IMR-90 (cell line): ENCODE results near the gene SERP2. TPM values are rescaled to one million over a fixed set of nuclear protein-coding genes. Genes with fewer than 3 reads are reported as not detected.

Source experiments
- ATAC-seq: fragments of 200-7000 bp; cut with Tn5 transposase; 2 replicates; pipeline ENCODE4 v1.9.1; 2020; ENCODE audit warnings: low read depth, mild to moderate bottlenecking, moderate library complexity
- BruUV-seq: library from RNA; stranded (reverse); fragments of 400-500 nt; replicated peaks from 2 replicates; lab custom pipeline; 2021; lab: Mats Ljungman, UMichigan
- CTCF ChIA-PET: fragments of 300-600 bp; formaldehyde crosslinking; extraction: SDS; loops from one replicate; lab custom pipeline; 2021; ENCODE audit warnings: antibody characterized with exemption; lab: Yijun Ruan, JAX
- POLR2A ChIA-PET: fragments of 300-600 bp; sonication (Branson Sonifier 250); formaldehyde crosslinking; loops from one replicate; lab custom pipeline; 2022; ENCODE audit warnings: antibody characterized with exemption; ENCODE audit not compliant: unreplicated experiment; lab: Charles Lee
- DNase-seq: peaks from one replicate; pipeline ENCODE4 v3.0.0; 2013
- H2AFZ ChIP-seq: replicated peaks from 2 replicates; pipeline ENCODE3; 2013; ENCODE audit warnings: low read length, mild to moderate bottlenecking; ENCODE audit not compliant: poor library complexity
- H2AK5ac ChIP-seq: 2 replicates; pipeline ENCODE4 v1.6.1; 2013; ENCODE audit warnings: low read depth, low read length, inconsistent platforms
- H2AK9ac ChIP-seq: replicated peaks from 2 replicates; pipeline ENCODE3; 2013; ENCODE audit warnings: mild to moderate bottlenecking, low read depth, low read length, moderate library complexity; ENCODE audit not compliant: poor library complexity
- H2BK120ac ChIP-seq: 2 replicates; pipeline ENCODE4 v1.6.1; 2013; ENCODE audit warnings: low read depth, low read length, inconsistent platforms
- H2BK15ac ChIP-seq: 3 replicates; pipeline ENCODE4 v1.6.1; 2013; ENCODE audit warnings: low read depth, low read length, inconsistent platforms
- H2BK20ac ChIP-seq: 2 replicates; pipeline ENCODE4 v1.6.1; 2013; ENCODE audit warnings: low read depth, mild to moderate bottlenecking, inconsistent platforms, low read length, moderate library complexity
- H2BK5ac ChIP-seq: 2 replicates; pipeline ENCODE4 v1.6.1; 2013; ENCODE audit warnings: mild to moderate bottlenecking, low read depth, low read length, inconsistent platforms; ENCODE audit not compliant: poor library complexity, severe bottlenecking
- H3K14ac ChIP-seq: replicated peaks from 2 replicates; pipeline ENCODE4 v1.6.1; 2013; ENCODE audit warnings: low read depth, low read length, inconsistent platforms
- H3K18ac ChIP-seq: 2 replicates; pipeline ENCODE4 v1.6.1; 2013; ENCODE audit warnings: low read depth, low read length, control low read depth
- H3K23ac ChIP-seq: 2 replicates; pipeline ENCODE4 v1.6.1; 2013; ENCODE audit warnings: low read depth, low read length, inconsistent platforms
- H3K27ac ChIP-seq: 2 replicates; pipeline ENCODE4 v1.5.1; 2013; ENCODE audit warnings: mild to moderate bottlenecking, control low read depth, low read length; ENCODE audit not compliant: insufficient read depth
- H3K27me3 ChIP-seq: 2 replicates; pipeline ENCODE4 v1.6.1; 2013; ENCODE audit warnings: low read length; ENCODE audit not compliant: control insufficient read depth, insufficient read depth
- H3K36me3 ChIP-seq: 2 replicates; pipeline ENCODE4 v1.6.1; 2013; ENCODE audit warnings: low read length, mixed read lengths; ENCODE audit not compliant: control insufficient read depth, insufficient read depth
- H3K4ac ChIP-seq: 2 replicates; pipeline ENCODE4 v1.6.1; 2013; ENCODE audit warnings: low read depth, low read length, inconsistent platforms
- H3K4me1 ChIP-seq: 2 replicates; pipeline ENCODE4 v1.6.1; 2013; ENCODE audit warnings: low read length, mixed read lengths; ENCODE audit not compliant: control insufficient read depth, insufficient read depth
- H3K4me2 ChIP-seq: 2 replicates; pipeline ENCODE4 v1.6.1; 2013; ENCODE audit warnings: low read depth, mild to moderate bottlenecking, control low read depth, low read length, moderate library complexity
- H3K4me3 ChIP-seq: 2 replicates; pipeline ENCODE4 v1.5.1; 2013; ENCODE audit warnings: low read depth, mild to moderate bottlenecking, control low read depth, low read length, moderate library complexity; ENCODE audit not compliant: insufficient read depth
- H3K56ac ChIP-seq: 2 replicates; pipeline ENCODE4 v1.6.1; 2013; ENCODE audit warnings: low read length, inconsistent platforms; ENCODE audit not compliant: insufficient read depth; ENCODE audit errors: extremely low read depth
- H3K79me1 ChIP-seq, 2 experiments: 2 replicates each; pipeline ENCODE4 v1.6.1; 2013; ENCODE audit warnings: low read length in 2 of 2, inconsistent platforms in 1 of 2, low read depth in 1 of 2
- H3K9ac ChIP-seq: 2 replicates; pipeline ENCODE4 v1.6.1; 2013; ENCODE audit warnings: low read depth, low read length, control low read depth
- H3K9me1 ChIP-seq: 2 replicates; pipeline ENCODE4 v1.6.1; 2013; ENCODE audit warnings: low read length, inconsistent platforms; ENCODE audit not compliant: insufficient read depth
- H3K9me3 ChIP-seq: 2 replicates; pipeline ENCODE4 v1.6.1; 2013; ENCODE audit warnings: low read length; ENCODE audit not compliant: control insufficient read depth, insufficient read depth
- H4K20me1 ChIP-seq: 2 replicates; pipeline ENCODE4 v1.6.1; 2013; ENCODE audit warnings: low read length, inconsistent platforms; ENCODE audit not compliant: insufficient read depth
- H4K5ac ChIP-seq: 2 replicates; pipeline ENCODE4 v1.6.1; 2013; ENCODE audit warnings: mild to moderate bottlenecking, low read depth, low read length, control low read depth
- H4K8ac ChIP-seq, 2 experiments: 2 replicates each; pipeline ENCODE4 v1.6.1; 2013; ENCODE audit warnings: low read depth in 2 of 2, low read length in 2 of 2, control low read depth in 1 of 2, inconsistent platforms in 1 of 2
- H4K91ac ChIP-seq: 2 replicates; pipeline ENCODE4 v1.6.1; 2013; ENCODE audit warnings: low read depth, low read length, inconsistent platforms; ENCODE audit not compliant: insufficient read depth
- BHLHE40 ChIP-seq: fragments of 150-350 bp; IDR thresholded peaks from 2 replicates; pipeline ENCODE4 v1.6.1; 2016; ENCODE audit warnings: mild to moderate bottlenecking, low read depth, low read length
- FOS ChIP-seq: fragments of 150-350 bp; IDR thresholded peaks from 2 replicates; pipeline ENCODE4 v1.6.1; 2016; ENCODE audit warnings: low read depth, low read length
- MAFK ChIP-seq: IDR thresholded peaks from 2 replicates; pipeline ENCODE4 v1.6.1; 2012; ENCODE audit warnings: low read depth, low read length, improper control_type of control experiment
- NFE2L2 ChIP-seq: fragments of 150-350 bp; IDR thresholded peaks from 2 replicates; pipeline ENCODE4 v1.6.1; 2016; ENCODE audit warnings: low read depth, mild to moderate bottlenecking, low read length
- POLR2A ChIP-seq: IDR thresholded peaks from 2 replicates; pipeline ENCODE4 v1.6.1; 2012; ENCODE audit warnings: mild to moderate bottlenecking, low read depth, low read length
- RCOR1 ChIP-seq: IDR thresholded peaks from 2 replicates; pipeline ENCODE4 v1.6.1; 2012; ENCODE audit warnings: mild to moderate bottlenecking, low read length, improper control_type of control experiment; ENCODE audit not compliant: insufficient replicate concordance
- RFX5 ChIP-seq: IDR thresholded peaks from 2 replicates; pipeline ENCODE4 v1.8.0; 2012; ENCODE audit warnings: low read depth, mild to moderate bottlenecking, low read length, moderate library complexity
- SMC3 ChIP-seq: fragments of 150-350 bp; IDR thresholded peaks from 2 replicates; pipeline ENCODE4 v1.6.1; 2016; ENCODE audit warnings: low read depth, mild to moderate bottlenecking, antibody characterized with exemption, low read length, moderate library complexity
- WGBS, 2 experiments: methylation state at CpG; one replicate each; pipeline versions ENCODE4 v1.1.5 to v1.1.7; 2013; ENCODE audit warnings: missing lambda C conversion rate in 2 of 2; ENCODE audit not compliant: insufficient read length in 1 of 2; ENCODE audit errors: extremely low coverage in 2 of 2; 5-methylcytosine and 5-hydroxymethylcytosine counted together
- dilution Hi-C: fragments of 300-500 bp; cut with HindIII; formaldehyde crosslinking; loops from one replicate; pipeline ENCODE4 v1.14.3; 2018; ENCODE audit warnings: low sequenced_read_pairs; ENCODE audit not compliant: unreplicated experiment
- in situ Hi-C: fragments of 300-500 bp; cut with MboI; formaldehyde crosslinking; loops from 3 replicates; pipeline ENCODE4 v1.14.3; 2019; ENCODE audit warnings: low sequenced_read_pairs, inconsistent platforms, mixed read lengths
- intact Hi-C: fragments of 100-400 bp; cut with micrococcal nuclease; formaldehyde crosslinking; loops from 2 replicates; pipeline ENCODE4 v1.10.0; 2022
- polyA plus RNA-seq, 3 experiments: library from polyadenylated mRNA; depleted of rRNA; stranded (reverse); fragments of >200 nt; gene quantifications; 2 replicates each; pipeline ENCODE4 v1.2.3, GENCODE V29; 2012; ENCODE audit warnings: low replicate concordance in 1 of 3
- total RNA-seq: library from RNA; depleted of rRNA; stranded (reverse); fragments of >200 nt; gene quantifications from 2 replicates; pipeline ENCODE4 v1.2.3, GENCODE V29; 2012
- TF ChIP-seq, protein P1 (sequence below): fragments of 150-350 bp; IDR thresholded peaks from 2 replicates; pipeline ENCODE4 v1.6.1; 2017; ENCODE audit warnings: mild to moderate bottlenecking, antibody characterized with exemption, low read length, low read depth

Gene SERP2
- total and polyA plus RNA-seq, 2 of the 4 experiments (the other 2 are of a cell fraction) = 0.54 to 1.4 TPM

DNA sequence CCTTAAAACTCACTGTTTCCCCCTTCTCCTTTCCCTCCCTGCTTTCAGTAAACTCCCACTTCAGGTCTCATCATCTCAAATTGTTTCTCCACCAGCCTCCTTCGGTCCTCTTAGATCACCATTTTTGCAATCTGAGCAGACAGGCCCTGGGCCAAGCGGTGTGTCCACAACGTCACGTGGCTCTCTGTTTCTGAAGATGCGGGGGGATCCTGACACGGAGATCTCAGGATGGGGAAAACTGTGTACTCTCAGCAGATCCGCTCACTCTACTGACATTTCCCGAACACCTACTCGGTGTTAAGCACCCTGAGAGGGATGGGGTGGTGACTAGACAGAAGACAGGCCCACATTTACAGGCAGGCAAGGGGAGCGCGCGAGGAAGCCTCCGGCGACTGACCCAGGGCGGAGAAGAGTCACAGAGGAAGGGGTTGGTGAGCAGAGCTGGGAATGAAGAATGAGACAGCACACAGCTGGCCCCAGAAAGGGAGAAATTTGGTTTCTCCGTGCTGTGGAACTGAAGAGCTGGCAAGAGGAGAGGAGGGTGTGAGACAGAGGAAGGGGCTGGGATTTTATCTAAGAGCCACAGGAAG is 38.8 kb downstream of the SERP2 start:
- H3K27ac ChIP-seq = no peak overlapping the region
- no peak overlapping the region for H3K4me2 ChIP-seq
- H3K23ac ChIP-seq = no peak overlapping the region
- H2AK9ac ChIP-seq = peak overlapping the region; percentile 19
- H2AK5ac ChIP-seq = no peak overlapping the region; the same call in 1 of the 2 replicates
- dilution Hi-C loops (no loop called here), in situ Hi-C loops (no loop called here), intact Hi-C loops (no loop called here)
- 83% methylated on average over 4 of the region's 16 CpGs; no CpG with 5 or more reads in 1 of the 2 experiments for WGBS, 2 experiments
- no peak overlapping the region for H3K14ac ChIP-seq
- H3K4me1 ChIP-seq = peaks cover 7% of the 10 kb centered on the region
- no peak overlapping the region for H2BK15ac ChIP-seq
- no peak overlapping the region for H4K5ac ChIP-seq
- TF ChIP-seq NFE2L2 = no peak
- TF ChIP-seq POLR2A = no peak
- TF ChIP-seq FOS = no peak
- no peak for TF ChIP-seq BHLHE40
- TF ChIP-seq, protein P1, sequence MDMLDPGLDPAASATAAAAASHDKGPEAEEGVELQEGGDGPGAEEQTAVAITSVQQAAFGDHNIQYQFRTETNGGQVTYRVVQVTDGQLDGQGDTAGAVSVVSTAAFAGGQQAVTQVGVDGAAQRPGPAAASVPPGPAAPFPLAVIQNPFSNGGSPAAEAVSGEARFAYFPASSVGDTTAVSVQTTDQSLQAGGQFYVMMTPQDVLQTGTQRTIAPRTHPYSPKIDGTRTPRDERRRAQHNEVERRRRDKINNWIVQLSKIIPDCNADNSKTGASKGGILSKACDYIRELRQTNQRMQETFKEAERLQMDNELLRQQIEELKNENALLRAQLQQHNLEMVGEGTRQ = no peak
- TF ChIP-seq MAFK = no peak
- no peak for TF ChIP-seq RCOR1
- TF ChIP-seq SMC3 = no peak
- TF ChIP-seq RFX5 = no peak
- H2BK5ac ChIP-seq = no peak overlapping the region
- H4K20me1 ChIP-seq = no peaks in the 10 kb centered on the region
- H2BK120ac ChIP-seq = no peak overlapping the region
- peak overlapping the region; percentile 70 for H2AFZ ChIP-seq
- no peak overlapping the region for H2BK20ac ChIP-seq
- H4K8ac ChIP-seq = no peak overlapping the region
- no peak overlapping the region for H4K91ac ChIP-seq
- ATAC-seq (no peak), DNase-seq (no peak)
- H3K18ac ChIP-seq = no peak overlapping the region
- no peak overlapping the region for H3K56ac ChIP-seq
- ChIA-PET POLR2A (no interaction called here), CTCF (no interaction called here)
- H3K36me3 ChIP-seq = no peaks in the 10 kb centered on the region
- BruUV-seq = no TSS peak
- H3K9me3 ChIP-seq = no peaks in the 10 kb centered on the region; the same call in 1 of the 2 replicates
- H3K9ac ChIP-seq = no peak overlapping the region
- no peak overlapping the region for H3K4ac ChIP-seq
- H3K4me3 ChIP-seq = no peak overlapping the region
- no peaks in the 10 kb centered on the region for H3K79me1 ChIP-seq
- H3K27me3 ChIP-seq = peaks cover 5% of the 10 kb centered on the region
- H3K9me1 ChIP-seq = no peaks in the 10 kb centered on the region
